Measurements from ENCODE around the gene NOTUM. TPM values are rescaled to one million over a fixed set of nuclear protein-coding genes. Genes with fewer than 3 reads are reported as not detected.

NOTUM gene
- total and polyA plus RNA-seq, 2 of the 4 experiments (the other 2 are of a cell fraction): 0.05 TPM; not detected in 1

DNA sequence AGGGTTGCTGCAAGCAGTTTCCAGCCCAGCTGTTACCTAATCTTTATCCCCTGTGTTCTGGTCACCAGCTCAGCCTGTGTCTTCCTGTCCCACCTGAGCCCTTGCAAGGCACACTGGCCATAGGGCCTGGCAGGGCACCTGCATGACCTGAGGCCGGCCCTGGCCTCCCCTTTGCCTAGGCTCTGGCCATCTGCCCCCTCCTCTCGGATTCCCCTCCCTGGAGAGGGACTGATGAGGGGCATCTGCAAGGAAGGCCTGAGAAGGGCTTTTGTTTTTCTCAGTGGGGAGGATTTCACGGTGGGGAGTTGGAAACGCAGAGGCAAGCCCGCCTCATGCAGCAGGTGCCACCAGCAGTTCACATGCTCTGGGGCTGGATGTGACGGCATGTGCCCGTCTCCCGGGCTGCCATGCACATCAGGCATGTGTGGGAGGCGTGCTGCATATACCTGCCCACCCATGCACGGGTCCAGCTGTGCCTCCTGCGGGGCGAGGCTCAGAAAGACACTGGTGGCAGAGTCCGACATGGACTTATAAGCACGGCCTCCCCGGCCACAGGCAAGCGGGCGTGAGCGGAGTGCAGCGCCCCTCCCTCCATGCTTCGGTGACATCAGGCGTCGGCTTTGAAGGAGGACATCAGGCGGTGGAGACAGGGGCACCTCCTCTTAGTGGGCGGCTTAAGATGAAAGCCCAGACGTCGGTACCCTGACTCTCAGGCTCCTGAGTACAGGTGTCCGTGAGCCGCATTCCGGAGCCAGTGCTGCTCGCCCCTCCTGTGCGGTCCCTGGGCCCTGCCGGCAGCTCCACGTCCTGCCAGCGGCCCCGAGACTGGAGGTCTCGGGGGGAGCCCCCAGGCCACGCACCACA lies 33.0 kb upstream of the NOTUM start:
- TF ChIP-seq SMC3 (IDR thresholded peaks at IDR 0.05; ENCODE audit: low read depth, low read length): no peak
- TF ChIP-seq, protein P1, sequence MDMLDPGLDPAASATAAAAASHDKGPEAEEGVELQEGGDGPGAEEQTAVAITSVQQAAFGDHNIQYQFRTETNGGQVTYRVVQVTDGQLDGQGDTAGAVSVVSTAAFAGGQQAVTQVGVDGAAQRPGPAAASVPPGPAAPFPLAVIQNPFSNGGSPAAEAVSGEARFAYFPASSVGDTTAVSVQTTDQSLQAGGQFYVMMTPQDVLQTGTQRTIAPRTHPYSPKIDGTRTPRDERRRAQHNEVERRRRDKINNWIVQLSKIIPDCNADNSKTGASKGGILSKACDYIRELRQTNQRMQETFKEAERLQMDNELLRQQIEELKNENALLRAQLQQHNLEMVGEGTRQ (IDR thresholded peaks at IDR 0.05; ENCODE audit: low read depth, low read length): no peak
- no peak for TF ChIP-seq POLR2A (IDR thresholded peaks at IDR 0.05; ENCODE audit: low read depth, low read length)
- TF ChIP-seq MAZ (IDR thresholded peaks at IDR 0.05; ENCODE audit: borderline replicate concordance, low read depth, low read length): no peak
- TF ChIP-seq BHLHE40 (IDR thresholded peaks at IDR 0.05; ENCODE audit: low read depth, low read length): no peak
- TF ChIP-seq MAFK (IDR thresholded peaks at IDR 0.05; ENCODE audit: low read depth, low read length): no peak
- no peak for TF ChIP-seq RAD21 (IDR thresholded peaks at IDR 0.05; ENCODE audit: low read length)
- no peak for TF ChIP-seq RFX5 (IDR thresholded peaks at IDR 0.05; ENCODE audit: low read depth, low read length)
- no peak for TF ChIP-seq CHD1 (IDR thresholded peaks at IDR 0.05; ENCODE audit: low read depth, low read length)
- TF ChIP-seq, protein P2, sequence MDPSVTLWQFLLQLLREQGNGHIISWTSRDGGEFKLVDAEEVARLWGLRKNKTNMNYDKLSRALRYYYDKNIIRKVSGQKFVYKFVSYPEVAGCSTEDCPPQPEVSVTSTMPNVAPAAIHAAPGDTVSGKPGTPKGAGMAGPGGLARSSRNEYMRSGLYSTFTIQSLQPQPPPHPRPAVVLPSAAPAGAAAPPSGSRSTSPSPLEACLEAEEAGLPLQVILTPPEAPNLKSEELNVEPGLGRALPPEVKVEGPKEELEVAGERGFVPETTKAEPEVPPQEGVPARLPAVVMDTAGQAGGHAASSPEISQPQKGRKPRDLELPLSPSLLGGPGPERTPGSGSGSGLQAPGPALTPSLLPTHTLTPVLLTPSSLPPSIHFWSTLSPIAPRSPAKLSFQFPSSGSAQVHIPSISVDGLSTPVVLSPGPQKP (IDR thresholded peaks at IDR 0.05; ENCODE audit: borderline replicate concordance, low read depth, low read length): no peak
- no peak for TF ChIP-seq CEBPB (IDR thresholded peaks at IDR 0.05; ENCODE audit: low read depth, low read length)
- H3K9me1 ChIP-seq (ENCODE audit: insufficient read depth, low read length): no peaks in the 10 kb centered on the region
- H2BK120ac ChIP-seq (ENCODE audit: low read depth, low read length): no peak overlapping the region
- no peak overlapping the region for H3K18ac ChIP-seq (ENCODE audit: low read depth, low read length)
- ChIA-PET CTCF (no interaction called here), POLR2A (ENCODE audit: unreplicated experiment) (no interaction called here)
- peak overlapping the region; percentile 19 for H2AK9ac ChIP-seq (replicated peaks; ENCODE audit: low read depth, low read length, poor library complexity)
- no peak overlapping the region for H3K23ac ChIP-seq (ENCODE audit: low read depth, low read length)
- peaks cover 6% of the 10 kb centered on the region for H4K20me1 ChIP-seq (ENCODE audit: insufficient read depth, low read length)
- in situ Hi-C loops (cut with MboI; ENCODE audit: low sequenced_read_pairs) (no loop called here), dilution Hi-C loops (cut with HindIII; ENCODE audit: low sequenced_read_pairs, unreplicated experiment) (no loop called here), intact Hi-C loops (cut with micrococcal nuclease) (no loop called here)
- ATAC-seq (ENCODE audit: low read depth) (no peak), DNase-seq (no peak)
- peaks cover 10% of the 10 kb centered on the region for H3K36me3 ChIP-seq (ENCODE audit: control insufficient read depth, insufficient read depth, low read length)
- H2BK5ac ChIP-seq (ENCODE audit: low read depth, low read length, poor library complexity, severe bottlenecking): no peak overlapping the region
- no peak overlapping the region for H3K14ac ChIP-seq (replicated peaks; ENCODE audit: low read depth, low read length)
- H3K9ac ChIP-seq (ENCODE audit: low read depth, low read length): no peak overlapping the region
- no peak overlapping the region for H3K4me3 ChIP-seq (ENCODE audit: insufficient read depth, low read depth, low read length)
- no peak overlapping the region for H4K91ac ChIP-seq (ENCODE audit: insufficient read depth, low read depth, low read length)
- no peak overlapping the region for H2BK20ac ChIP-seq (ENCODE audit: low read depth, low read length)
- no peak overlapping the region for H3K4me2 ChIP-seq (ENCODE audit: low read depth, low read length)
- H3K27ac ChIP-seq (ENCODE audit: insufficient read depth, low read length): no peak overlapping the region
- H3K4me1 ChIP-seq (ENCODE audit: control insufficient read depth, insufficient read depth, low read length): peaks cover 13% of the 10 kb centered on the region
- no TSS peak for BruUV-seq (replicated peaks)
- H2AK5ac ChIP-seq (ENCODE audit: low read depth, low read length): no peak overlapping the region; the same call in 1 of the 2 replicates
- no peak overlapping the region for H4K8ac ChIP-seq (ENCODE audit: low read depth in 2 of 2, low read length in 2 of 2)
- H3K56ac ChIP-seq (ENCODE audit: extremely low read depth, insufficient read depth, low read length): no peak overlapping the region
- H3K9me3 ChIP-seq (ENCODE audit: control insufficient read depth, insufficient read depth, low read length): no peaks in the 10 kb centered on the region
- H2AFZ ChIP-seq (replicated peaks; ENCODE audit: low read length, poor library complexity): peak overlapping the region; percentile 10
- H3K79me1 ChIP-seq (ENCODE audit: low read depth in 1 of 2, low read length in 2 of 2): peaks cover 9 to 27% of the 10 kb centered on the region in 2 experiments; a peak in 3 of 4 replicates
- no peaks in the 10 kb centered on the region for H3K27me3 ChIP-seq (ENCODE audit: control insufficient read depth, insufficient read depth, low read length)
- H4K5ac ChIP-seq (ENCODE audit: low read depth, low read length): no peak overlapping the region
- WGBS, 2 experiments (ENCODE audit: extremely low coverage in 2 of 2, insufficient read length in 1 of 2): 94% methylated on average over 20 of the region's 37 CpGs; no CpG with 5 or more reads in 1 of the 2 experiments
- no peak overlapping the region for H2BK15ac ChIP-seq (ENCODE audit: low read depth, low read length)
- no peak overlapping the region for H3K4ac ChIP-seq (ENCODE audit: low read depth, low read length)
